Caco-2 (cell line): Measurements from ENCODE around the gene SAFB2. TPM values are rescaled to one million over a fixed set of nuclear protein-coding genes. Genes with fewer than 3 reads are reported as not detected.

ENCODE experiments used
- BruUV-seq: library from RNA; stranded (reverse); fragments of 400-500 nt; replicated peaks from 2 replicates; lab custom pipeline; 2021; lab: Mats Ljungman, UMichigan
- CTCF ChIA-PET: fragments of 300-600 bp; sonication (Branson Sonifier 250); formaldehyde crosslinking; loops from one replicate; lab custom pipeline; 2022; ENCODE audit warnings: antibody characterized with exemption; lab: Charles Lee
- POLR2A ChIA-PET: fragments of 300-600 bp; sonication (Branson Sonifier 250); formaldehyde crosslinking; loops from one replicate; lab custom pipeline; 2022; ENCODE audit warnings: antibody characterized with exemption; lab: Charles Lee
- DNase-seq, 2 experiments: peaks; one replicate each; pipeline versions ENCODE4 v3.0.0 to v3.0.0-alpha.2; 2020 to 2022
- H3K27me3 ChIP-seq: replicated peaks from 2 replicates; pipeline ENCODE4 v1.6.0; 2011; ENCODE audit warnings: low read length; ENCODE audit not compliant: control insufficient read depth, insufficient read depth
- H3K36me3 ChIP-seq: 2 replicates; pipeline ENCODE4 v1.5.1; 2011; ENCODE audit warnings: low read length; ENCODE audit not compliant: control insufficient read depth, insufficient read depth
- H3K4me1 ChIP-seq: fragments of 250-450 bp; sonication (Bioruptor Pico); 2 replicates; pipeline ENCODE4 v1.5.1; 2020; ENCODE audit warnings: mild to moderate bottlenecking
- H3K4me3 ChIP-seq: 2 replicates; pipeline ENCODE4 v1.5.1; 2011; ENCODE audit warnings: low read depth, mild to moderate bottlenecking, control low read depth, low read length
- H3K9me3 ChIP-seq: fragments of 250-450 bp; sonication (Bioruptor Pico); 2 replicates; pipeline ENCODE4 v1.5.1; 2020; ENCODE audit warnings: mild to moderate bottlenecking, moderate library complexity
- H3K27ac Mint-ChIP-seq: one replicate; pipeline ENCODE4 v1.8.0; 2022; ENCODE audit warnings: mixed read lengths; ENCODE audit not compliant: unreplicated experiment
- H3K27me3 Mint-ChIP-seq: one replicate; pipeline ENCODE4 v1.8.0; 2022; ENCODE audit warnings: mixed read lengths; ENCODE audit not compliant: insufficient read depth, unreplicated experiment
- H3K36me3 Mint-ChIP-seq: one replicate; pipeline ENCODE4 v1.8.0; 2022; ENCODE audit warnings: mild to moderate bottlenecking, mixed read lengths; ENCODE audit not compliant: insufficient read depth, unreplicated experiment
- H3K4me1 Mint-ChIP-seq: one replicate; pipeline ENCODE4 v1.8.0; 2022; ENCODE audit warnings: low read depth, mixed read lengths; ENCODE audit not compliant: unreplicated experiment
- H3K4me3 Mint-ChIP-seq: one replicate; pipeline ENCODE4 v1.8.0; 2022; ENCODE audit warnings: mild to moderate bottlenecking, moderate library complexity, mixed read lengths; ENCODE audit not compliant: unreplicated experiment
- H3K9me3 Mint-ChIP-seq: one replicate; pipeline ENCODE4 v1.8.0; 2022; ENCODE audit warnings: mixed read lengths; ENCODE audit not compliant: unreplicated experiment
- CTCF ChIP-seq, 2 experiments: fragments of 200-600 bp in 1 of 2; IDR thresholded peaks; 1 replicate in 1 of 2; 2 replicates in 1 of 2; pipeline versions ENCODE4 v1.5.1 to v1.8.0; 2011 to 2022; ENCODE audit warnings: antibody characterized with exemption in 1 of 2, control low read depth in 1 of 2, inconsistent platforms in 1 of 2, low read depth in 1 of 2, low read length in 1 of 2, mild to moderate bottlenecking in 1 of 2, moderate library complexity in 1 of 2; ENCODE audit not compliant: insufficient read depth in 1 of 2, severe bottlenecking in 1 of 2, unreplicated experiment in 1 of 2
- intact Hi-C: fragments of 100-400 bp; cut with micrococcal nuclease; formaldehyde crosslinking; loops from one replicate; pipeline ENCODE4 v1.10.0; 2022; ENCODE audit not compliant: unreplicated experiment
- total RNA-seq: library from RNA; stranded (reverse); gene quantifications from 2 replicates; pipeline ENCODE4 v1.2.3, GENCODE V29; 2022

SAFB2 gene
- total RNA-seq, 1 experiment from 2014 or later = 81.3 TPM

GRCh38 chr19:5655412-5655811 is 32.8 kb upstream of the SAFB2 start:
- no peak for DNase-seq
- no peaks in the 10 kb centered on the region for H3K4me1 Mint-ChIP-seq
- BruUV-seq = no TSS peak
- peaks cover 97% of the 10 kb centered on the region for H3K36me3 Mint-ChIP-seq
- no peak overlapping the region for H3K27ac Mint-ChIP-seq
- Histone ChIP-seq H3K4me3 (no peak overlapping the region), H3K9me3 (no peaks in the 10 kb centered on the region), H3K36me3 (peaks cover 3% of the 10 kb centered on the region), H3K4me1 (no peaks in the 10 kb centered on the region), H3K27me3 (no peaks in the 10 kb centered on the region)
- H3K27me3 Mint-ChIP-seq = no peaks in the 10 kb centered on the region
- no peaks in the 10 kb centered on the region for H3K9me3 Mint-ChIP-seq
- no peak for TF ChIP-seq CTCF (IDR thresholded peaks at IDR 0.05; ENCODE audit: insufficient read depth in 1 of 2, low read depth in 1 of 2, low read length in 1 of 2, severe bottlenecking in 1 of 2, unreplicated experiment in 1 of 2)
- no peak overlapping the region for H3K4me3 Mint-ChIP-seq
- intact Hi-C loops = no loop called here
- CTCF ChIA-PET = interaction anchor here (0.7 kb wide), 1 partner anchor 18 kb away, joined by 3 read pairs; no protein-coding TSS in a partner anchor
- POLR2A ChIA-PET = interaction anchor here (0.5 kb wide), 1 partner anchor 63 kb away, joined by 14 read pairs; no protein-coding TSS in a partner anchor

GRCh38 chr19:5654931-5655330 is 32.4 kb upstream of the SAFB2 start:
- no peak overlapping the region for H3K27ac Mint-ChIP-seq

GRCh38 chr19:5652261-5652660 is 29.7 kb upstream of the SAFB2 start:
- TF ChIP-seq CTCF (IDR thresholded peaks at IDR 0.05; ENCODE audit: insufficient read depth in 1 of 2, low read depth in 1 of 2, low read length in 1 of 2, severe bottlenecking in 1 of 2, unreplicated experiment in 1 of 2) = no peak
- Mint-ChIP-seq H3K4me3 (no peak overlapping the region), H3K9me3 (no peaks in the 10 kb centered on the region), H3K27ac (no peak overlapping the region), H3K36me3 (peaks cover 93% of the 10 kb centered on the region), H3K27me3 (no peaks in the 10 kb centered on the region), H3K4me1 (no peaks in the 10 kb centered on the region)
- BruUV-seq = no TSS peak
- Histone ChIP-seq H3K27me3 (no peaks in the 10 kb centered on the region), H3K4me1 (no peaks in the 10 kb centered on the region), H3K9me3 (no peaks in the 10 kb centered on the region), H3K4me3 (no peak overlapping the region), H3K36me3 (peaks cover 2% of the 10 kb centered on the region)
- no peak for DNase-seq
- intact Hi-C loops = no loop called here
- ChIA-PET CTCF (no interaction called here), POLR2A (no interaction called here)

More at GRCh38 chr19:5654931-5655330, 32.4 kb upstream of the SAFB2 start:
- BruUV-seq = no TSS peak
- CTCF ChIA-PET = no interaction called here
- intact Hi-C loops = no loop called here
- Histone ChIP-seq H3K27me3 (no peaks in the 10 kb centered on the region), H3K4me1 (no peaks in the 10 kb centered on the region), H3K4me3 (no peak overlapping the region), H3K9me3 (no peaks in the 10 kb centered on the region), H3K36me3 (peaks cover 2% of the 10 kb centered on the region)
- Mint-ChIP-seq H3K9me3 (no peaks in the 10 kb centered on the region), H3K4me3 (no peak overlapping the region), H3K27me3 (no peaks in the 10 kb centered on the region), H3K4me1 (no peaks in the 10 kb centered on the region), H3K36me3 (peaks cover 98% of the 10 kb centered on the region)
- DNase-seq = no peak
- no peak for TF ChIP-seq CTCF (IDR thresholded peaks at IDR 0.05; ENCODE audit: insufficient read depth in 1 of 2, low read depth in 1 of 2, low read length in 1 of 2, severe bottlenecking in 1 of 2, unreplicated experiment in 1 of 2)
- POLR2A ChIA-PET = interaction anchor here (0.5 kb wide), 1 partner anchor 63 kb away, joined by 14 read pairs; no protein-coding TSS in a partner anchor
